ENCODE data around the gene PIEZO2. TPM values are rescaled to one million over a fixed set of nuclear protein-coding genes. Genes with fewer than 3 reads are reported as not detected.

Gene PIEZO2
- total RNA-seq, 1 donor from 2014 or later: 0.11 TPM

DNA sequence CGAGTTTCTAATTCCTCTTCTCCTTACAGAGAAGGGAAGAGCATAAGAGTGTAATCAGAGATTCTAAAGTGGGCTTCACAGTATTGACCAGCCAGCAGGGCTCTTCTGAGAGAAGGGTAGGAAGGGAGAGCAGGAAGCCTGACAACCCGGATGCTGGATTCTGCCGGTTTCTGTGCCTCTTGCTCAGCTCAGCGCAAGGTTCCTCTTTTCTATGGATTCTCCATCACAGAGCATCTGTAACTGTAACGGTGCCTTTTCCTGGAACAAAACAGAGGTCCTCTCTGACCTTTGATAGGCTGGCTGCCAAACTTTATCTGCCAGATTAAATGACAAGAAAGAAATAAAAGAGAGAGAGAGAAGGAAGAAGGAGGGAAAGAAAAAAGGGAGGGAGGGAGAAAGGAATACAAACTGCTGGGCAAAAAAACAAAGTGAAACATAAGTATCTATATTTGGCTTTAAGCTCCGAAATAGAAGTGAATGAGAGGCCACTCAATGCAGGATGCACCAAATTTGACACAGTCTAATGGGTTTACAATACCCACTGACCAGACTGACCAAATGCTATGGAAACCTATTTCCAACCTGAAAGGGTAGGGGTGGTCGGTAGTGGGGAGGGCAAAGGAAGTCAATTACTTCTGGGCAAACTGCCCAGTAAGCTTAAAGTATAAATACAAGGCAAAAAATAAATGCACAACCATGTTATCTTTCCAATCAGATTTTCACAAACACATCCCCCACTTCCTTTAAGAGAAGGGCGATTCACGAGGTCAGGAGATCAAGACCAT is 59.2 kb downstream of the PIEZO2 start:
- intact Hi-C loops (cut with DNase I): no loop called here
- no peak for ATAC-seq
- DNase-seq (ENCODE audit: missing footprints): no peak

DNA sequence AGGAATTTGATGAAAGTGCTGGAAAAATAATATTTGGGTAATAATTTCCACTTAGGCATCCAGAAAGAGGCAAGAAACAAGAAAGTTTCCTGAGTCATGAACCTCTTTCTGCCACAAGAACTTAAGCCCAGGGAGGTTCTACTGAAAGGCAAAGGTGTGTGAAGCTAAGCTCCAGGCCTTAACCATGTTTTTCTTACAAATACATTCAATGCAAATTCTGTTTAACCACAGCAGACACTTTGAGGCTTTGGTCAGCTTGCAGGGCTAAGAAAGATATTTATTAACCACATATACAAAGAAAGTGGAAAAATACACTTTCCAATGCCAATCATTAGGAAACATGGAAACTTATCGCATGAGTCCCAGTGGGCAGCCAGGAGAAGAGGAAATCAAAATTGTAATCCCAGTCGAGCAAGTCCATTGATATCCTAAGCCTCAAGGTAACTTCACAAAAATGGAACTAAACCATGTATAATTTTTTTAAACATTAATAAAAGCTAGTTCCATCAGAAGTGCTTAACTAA is 68.3 kb downstream of the PIEZO2 start:
- DNase-seq (ENCODE audit: missing footprints) (no peak), ATAC-seq (no peak)
- intact Hi-C loops (cut with DNase I): no loop called here

DNA sequence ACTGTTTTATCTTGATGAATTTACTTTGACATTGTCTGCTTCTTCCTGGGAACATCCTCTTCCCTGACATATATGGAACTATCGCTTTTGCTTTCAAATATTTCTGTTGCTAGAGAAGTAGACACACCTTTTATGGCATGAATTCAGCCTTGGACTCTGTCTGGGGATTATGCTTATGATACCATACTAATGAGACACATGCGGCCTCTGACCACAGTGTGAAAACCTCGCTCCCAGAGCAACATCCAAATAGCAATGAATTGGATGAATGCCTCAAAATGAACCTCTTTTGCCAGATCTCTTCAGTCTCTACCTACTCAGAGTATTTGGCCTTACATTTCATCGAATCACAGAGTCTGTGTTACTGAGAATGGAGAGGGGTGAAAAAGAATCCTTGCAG is 70.9 kb downstream of the PIEZO2 start:
- no peak for ATAC-seq
- intact Hi-C loops (cut with DNase I): no loop called here
- no peak for DNase-seq (ENCODE audit: missing footprints)

DNA sequence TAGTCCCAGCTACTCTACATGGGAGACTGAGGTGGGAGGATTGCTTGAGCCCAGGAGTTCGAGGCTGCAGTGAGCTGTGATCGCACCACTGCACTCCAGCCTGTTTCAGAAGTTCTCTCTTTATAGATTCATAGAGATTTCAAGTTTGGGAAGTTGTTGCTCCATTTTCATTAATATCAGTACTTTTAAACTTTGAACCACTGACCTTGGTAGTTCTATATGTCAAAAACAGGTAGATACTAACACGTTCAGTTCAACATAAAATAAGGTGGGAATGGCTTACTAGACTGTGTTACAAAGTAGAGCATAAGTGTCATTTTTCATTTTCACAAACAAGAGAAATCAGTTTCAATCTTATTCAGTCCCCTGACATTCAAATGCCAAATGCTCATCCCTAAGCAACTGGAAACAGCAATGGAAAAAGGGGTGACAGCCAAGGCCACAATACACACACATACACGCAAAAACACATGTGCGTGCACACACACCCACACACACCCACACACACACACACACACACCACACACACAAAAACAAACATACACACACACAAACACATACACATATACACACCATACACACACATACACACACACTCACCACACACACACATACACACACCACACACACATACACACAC is 71.7 kb downstream of the PIEZO2 start:
- ATAC-seq (no peak), DNase-seq (ENCODE audit: missing footprints) (no peak)
- intact Hi-C loops (cut with DNase I): no loop called here

DNA sequence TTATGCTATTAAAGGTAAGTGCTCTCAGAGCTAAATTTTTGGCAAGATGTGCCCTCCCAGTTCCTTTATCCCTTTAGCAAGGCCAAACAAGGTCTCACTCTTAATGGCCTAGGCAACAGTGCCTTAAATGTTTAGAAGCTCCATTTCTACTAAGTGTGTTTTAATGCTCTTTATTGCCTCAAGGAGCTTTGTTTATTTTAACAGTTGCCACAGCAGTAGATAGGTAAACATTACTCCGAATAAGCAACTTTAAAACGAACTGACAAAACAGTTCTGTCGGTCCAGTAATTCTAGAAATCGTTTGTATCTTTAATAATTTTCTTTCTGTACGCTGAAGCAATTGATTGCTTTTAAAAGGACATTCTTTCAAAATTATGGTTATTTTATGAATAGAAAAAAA is 74.5 kb downstream of the PIEZO2 start:
- ATAC-seq (no peak), DNase-seq (ENCODE audit: missing footprints) (no peak)
- intact Hi-C loops (cut with DNase I): no loop called here

DNA sequence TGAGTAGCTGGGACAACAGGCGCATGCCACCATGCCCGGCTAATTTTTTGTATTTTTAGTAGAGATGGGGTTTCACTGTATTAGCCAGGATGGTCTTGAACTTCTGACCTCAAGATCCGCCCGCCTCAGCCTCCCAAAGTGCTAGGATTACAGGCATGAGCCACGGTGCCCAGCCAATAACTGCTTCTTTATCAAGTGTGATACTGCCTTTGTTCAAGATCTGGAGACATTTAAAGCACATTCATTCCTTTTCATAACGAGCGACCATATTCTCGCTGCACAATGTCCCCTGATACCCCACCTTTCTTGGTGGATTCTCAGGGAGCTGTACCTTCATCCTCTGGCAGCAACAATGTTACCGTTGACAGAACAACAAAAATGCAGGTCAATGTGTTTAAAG is 75.4 kb downstream of the PIEZO2 start:
- ATAC-seq (no peak), DNase-seq (ENCODE audit: missing footprints) (no peak)
- intact Hi-C loops (cut with DNase I): no loop called here

DNA sequence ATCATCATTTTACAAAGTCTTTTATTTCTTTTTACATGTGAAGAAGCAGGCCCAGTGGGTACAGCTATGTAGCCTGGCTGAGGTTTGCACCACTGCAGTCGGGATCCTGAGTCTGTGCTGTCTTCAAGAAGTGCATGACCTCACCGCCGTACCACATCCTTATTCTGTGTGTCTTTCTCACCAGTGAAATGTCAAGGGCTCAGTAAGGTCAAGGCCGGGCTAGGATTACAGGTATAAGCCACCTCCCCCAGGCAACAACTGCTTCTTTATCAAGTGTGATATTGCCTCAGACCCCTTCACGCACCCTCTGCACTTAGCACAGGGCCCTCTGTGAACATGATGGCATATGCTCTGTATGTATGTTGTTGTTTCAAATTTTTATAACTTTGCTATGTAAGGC is 76.7 kb downstream of the PIEZO2 start:
- intact Hi-C loops (cut with DNase I): no loop called here

DNA sequence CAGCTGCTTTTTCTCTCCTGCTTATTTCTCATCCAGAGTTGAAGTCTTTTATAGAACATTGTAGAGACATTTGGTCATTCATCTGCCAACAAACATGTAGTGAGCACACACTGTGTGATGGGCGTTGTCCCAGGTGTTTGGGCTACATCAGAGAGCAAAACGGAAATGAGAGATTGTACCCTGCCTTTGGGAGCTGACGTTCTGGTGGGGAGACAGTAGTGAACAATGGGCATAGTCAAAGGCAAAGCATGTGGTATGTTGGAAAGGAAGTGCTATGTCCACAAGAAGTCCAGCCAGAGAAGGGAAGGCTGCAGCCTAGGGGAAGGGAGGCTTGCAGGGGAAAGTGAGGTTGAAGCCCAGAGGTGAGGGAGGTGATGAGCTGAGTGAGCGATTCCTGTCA is 78.1 kb downstream of the PIEZO2 start:
- intact Hi-C loops (cut with DNase I): no loop called here
- no peak for DNase-seq (ENCODE audit: missing footprints)
- ATAC-seq: no peak

More for the DNA sequence above, 76.7 kb downstream of the PIEZO2 start:
- ATAC-seq (no peak), DNase-seq (ENCODE audit: missing footprints) (no peak)

DNA sequence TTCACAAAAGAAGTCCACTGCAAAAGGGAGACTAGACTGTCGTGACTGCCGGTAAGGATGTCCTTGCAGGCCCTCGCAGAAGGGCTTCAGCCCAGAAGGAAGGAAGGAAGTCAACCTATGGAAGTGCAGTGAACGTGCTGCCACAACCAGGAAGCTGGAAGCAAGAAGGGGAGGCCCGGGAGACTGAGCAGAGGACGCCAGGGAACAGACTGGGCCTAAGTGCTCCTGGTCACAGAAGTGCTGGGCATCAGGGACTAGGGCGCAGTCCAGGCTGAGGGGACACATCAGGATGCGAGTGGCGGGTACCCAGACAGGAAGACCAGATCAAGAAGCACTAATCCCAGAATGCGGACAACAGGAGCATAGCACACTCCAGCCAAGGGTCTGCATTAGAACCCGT is 78.8 kb downstream of the PIEZO2 start:
- DNase-seq (ENCODE audit: missing footprints): no peak
- no peak for ATAC-seq
- intact Hi-C loops (cut with DNase I): no loop called here

DNA sequence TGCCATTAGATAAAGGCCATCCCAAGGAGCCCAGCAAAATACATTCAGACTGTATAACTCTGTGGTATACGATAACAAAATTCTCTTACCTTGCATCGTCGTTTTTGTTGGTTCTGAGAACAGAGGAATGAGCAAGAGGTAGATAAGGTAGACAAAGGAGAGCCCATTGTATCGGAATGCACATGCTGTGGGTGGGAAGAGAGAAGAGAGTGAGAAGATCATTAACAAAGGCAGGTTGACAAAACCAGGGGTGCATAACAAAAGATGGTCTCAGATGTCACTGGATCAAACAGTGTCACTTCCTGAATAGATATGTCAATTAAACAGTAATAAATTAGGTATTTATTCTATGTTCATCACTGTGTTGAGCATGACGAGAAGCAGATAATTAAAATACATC is 83.3 kb downstream of the PIEZO2 start:
- ATAC-seq: no peak
- intact Hi-C loops (cut with DNase I): no loop called here
- DNase-seq (ENCODE audit: missing footprints): no peak

DNA sequence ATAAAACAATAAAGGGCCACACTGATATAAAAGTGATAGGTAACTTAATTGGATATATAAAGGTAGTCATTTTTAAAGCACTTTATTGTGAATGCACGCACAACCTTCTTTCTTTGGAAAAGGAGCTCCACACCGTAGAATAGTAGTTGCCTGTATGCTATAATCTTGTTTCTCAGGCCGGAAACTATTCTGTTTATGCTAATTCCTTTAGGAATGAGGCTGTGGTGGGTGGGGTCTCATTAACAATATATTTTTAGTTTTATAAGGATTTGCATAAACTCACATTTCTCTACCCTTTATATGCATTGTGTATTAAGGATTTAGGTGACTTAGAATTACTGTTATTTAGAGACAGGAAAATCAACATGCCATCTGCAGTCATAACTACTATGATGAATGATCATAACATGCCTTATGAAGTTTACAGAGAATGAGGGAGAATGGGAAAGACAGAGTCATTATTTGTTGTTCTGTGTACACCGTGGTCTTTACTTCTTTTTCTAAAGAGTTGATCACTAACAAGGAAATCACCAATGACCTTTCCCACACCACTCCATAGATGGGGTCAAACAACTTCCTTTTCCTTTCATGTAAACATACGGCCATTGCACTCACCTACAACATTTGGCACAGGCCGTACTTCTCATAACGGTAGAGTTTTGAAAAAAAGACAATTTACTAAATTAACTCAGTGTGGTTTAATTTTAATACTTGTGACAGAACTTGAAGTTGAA is 84.5 kb downstream of the PIEZO2 start:
- no peak for ATAC-seq
- intact Hi-C loops (cut with DNase I): no loop called here

DNA sequence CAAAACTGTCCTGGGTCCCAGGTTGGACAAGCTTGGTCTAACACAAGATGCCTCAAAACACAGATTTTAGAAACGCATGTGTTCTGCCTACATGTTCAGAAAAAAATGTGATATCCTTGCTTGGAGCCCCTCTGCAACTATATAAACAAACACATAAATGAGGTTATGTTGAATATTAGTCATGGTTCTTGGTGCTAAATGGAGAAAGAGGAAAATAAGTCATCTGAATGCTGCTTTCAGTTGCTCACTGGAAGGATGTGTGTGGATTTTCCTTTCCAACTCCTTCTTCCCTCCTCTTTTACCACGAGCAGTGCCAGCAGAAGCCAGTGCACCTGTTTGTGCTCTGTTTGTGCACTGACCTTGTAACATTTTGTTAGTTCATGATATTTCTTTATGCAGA is 85.3 kb downstream of the PIEZO2 start:
- DNase-seq (ENCODE audit: missing footprints) (no peak), ATAC-seq (no peak)
- intact Hi-C loops (cut with DNase I): no loop called here

More for the DNA sequence above, 84.5 kb downstream of the PIEZO2 start:
- DNase-seq (ENCODE audit: missing footprints): no peak

DNA sequence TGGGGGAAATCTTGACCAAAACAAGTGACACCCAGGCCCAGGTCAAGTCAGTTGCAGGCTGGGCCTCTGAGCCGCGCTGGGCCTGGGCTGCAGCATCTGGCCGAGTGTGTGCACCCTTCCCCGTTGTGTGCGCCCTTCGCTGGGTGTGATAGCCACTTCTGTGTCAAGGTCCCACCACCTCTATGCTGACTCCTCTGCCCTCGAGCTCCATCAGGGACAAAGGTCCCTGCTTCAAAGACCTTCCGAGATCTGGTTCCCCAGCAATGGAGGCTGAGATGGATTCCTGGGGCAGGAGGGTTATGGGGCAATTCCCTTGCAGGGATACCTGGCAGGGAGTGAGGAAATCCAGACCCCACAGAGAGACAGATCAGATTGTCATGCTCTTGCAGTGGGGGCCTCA is 93.6 kb downstream of the PIEZO2 start:
- DNase-seq (ENCODE audit: missing footprints): no peak
- intact Hi-C loops (cut with DNase I): no loop called here
- no peak for ATAC-seq

DNA sequence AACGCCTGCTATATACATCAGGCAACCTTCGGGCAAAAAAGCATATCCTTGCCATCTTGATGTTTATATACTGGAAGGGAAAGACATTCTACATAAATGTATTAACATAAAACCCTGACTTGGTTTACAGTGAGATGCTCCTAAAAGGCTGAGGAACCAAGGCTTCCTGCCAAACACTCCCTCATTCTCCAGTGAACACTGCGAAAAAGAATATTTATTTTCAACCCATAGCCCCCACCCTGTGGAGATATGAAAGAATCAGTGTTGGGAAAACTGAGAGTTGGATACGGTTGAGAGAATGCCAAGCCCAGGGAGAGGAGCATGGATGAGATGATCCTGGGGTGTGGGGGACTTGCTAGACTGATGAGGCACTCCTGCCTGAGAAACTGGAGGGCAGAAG is 94.9 kb downstream of the PIEZO2 start:
- no peak for DNase-seq (ENCODE audit: missing footprints)
- intact Hi-C loops (cut with DNase I): no loop called here
- no peak for ATAC-seq

DNA sequence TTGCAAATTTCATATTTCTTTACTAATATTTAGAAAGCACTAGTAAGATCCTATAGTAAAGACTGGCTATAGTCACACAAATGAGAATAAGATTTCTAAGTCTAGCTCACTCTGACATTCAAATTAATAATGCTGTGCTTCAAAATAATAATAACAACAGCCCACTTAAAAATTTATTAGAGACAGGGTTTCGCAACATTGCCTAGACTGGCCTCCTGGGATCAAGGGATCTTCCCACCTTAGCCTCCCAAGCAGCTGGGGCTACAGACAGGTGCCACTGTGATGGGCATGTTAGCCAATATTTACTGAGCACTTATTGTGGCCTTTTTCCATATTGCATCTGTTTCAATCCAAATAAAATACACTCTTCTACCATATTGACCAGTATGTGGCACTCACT is 96.1 kb downstream of the PIEZO2 start:
- intact Hi-C loops (cut with DNase I): no loop called here
- no peak for ATAC-seq
- no peak for DNase-seq (ENCODE audit: missing footprints)

DNA sequence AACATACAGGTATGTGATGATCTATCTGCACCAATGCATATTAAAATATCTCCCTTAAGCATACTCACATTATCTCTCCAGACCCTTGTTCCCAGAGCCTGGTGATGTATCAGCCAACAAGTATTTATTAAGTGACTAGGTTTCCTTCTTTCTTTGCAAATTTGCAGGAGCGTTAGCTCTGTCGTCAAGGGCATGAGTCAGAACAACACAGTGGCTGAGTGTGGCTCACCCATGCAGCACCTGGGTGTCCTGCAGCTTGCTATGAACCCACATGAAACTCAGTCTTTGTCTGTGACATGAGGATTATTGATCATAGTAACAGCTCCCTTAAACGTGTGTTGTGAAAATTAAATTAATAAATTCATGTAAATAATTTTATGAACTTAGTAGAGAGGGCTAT is 96.6 kb downstream of the PIEZO2 start:
- intact Hi-C loops (cut with DNase I): no loop called here

DNA sequence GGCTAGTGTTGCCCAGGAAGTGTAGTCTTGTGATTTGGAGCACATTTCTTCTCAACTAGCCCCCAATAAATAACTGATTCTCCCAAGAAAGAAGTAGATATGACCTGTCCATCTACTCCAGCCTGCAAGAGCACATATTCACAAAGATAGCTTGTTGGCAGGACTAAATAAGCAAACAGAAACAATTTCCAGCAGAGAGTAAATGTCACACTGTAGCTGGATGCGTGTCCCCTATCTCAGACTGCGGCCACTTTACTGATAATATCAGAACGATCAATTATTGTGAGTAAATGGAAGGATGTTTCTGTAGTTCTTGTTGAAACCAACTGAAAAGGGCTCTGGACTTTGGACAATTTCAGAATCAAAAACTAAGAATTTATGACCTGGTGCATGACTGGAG is 97.9 kb downstream of the PIEZO2 start:
- intact Hi-C loops (cut with DNase I): no loop called here
- DNase-seq (ENCODE audit: missing footprints): no peak
- no peak for ATAC-seq

More for the DNA sequence above, 96.6 kb downstream of the PIEZO2 start:
- ATAC-seq (no peak), DNase-seq (ENCODE audit: missing footprints) (no peak)

DNA sequence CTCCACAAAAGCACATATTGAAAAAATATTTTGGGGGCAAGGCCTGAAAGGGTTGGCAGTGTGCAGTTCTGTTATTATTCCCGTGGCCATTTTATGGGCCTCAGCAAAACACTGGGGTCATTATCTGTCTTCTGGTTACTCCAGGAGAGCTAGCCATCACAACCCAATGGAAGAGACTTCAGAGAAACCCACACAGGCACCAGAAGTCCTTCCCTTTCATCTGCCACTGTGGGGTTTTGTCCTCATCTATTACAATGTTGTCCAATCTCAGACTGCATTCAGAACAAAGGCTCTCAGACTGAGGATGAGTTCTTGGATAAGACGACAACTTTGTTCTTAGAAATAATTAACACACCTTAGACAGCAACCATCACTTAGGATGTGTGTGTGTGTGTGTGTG is 98.4 kb downstream of the PIEZO2 start:
- DNase-seq (ENCODE audit: missing footprints) (no peak), ATAC-seq (no peak)
- intact Hi-C loops (cut with DNase I): no loop called here

DNA sequence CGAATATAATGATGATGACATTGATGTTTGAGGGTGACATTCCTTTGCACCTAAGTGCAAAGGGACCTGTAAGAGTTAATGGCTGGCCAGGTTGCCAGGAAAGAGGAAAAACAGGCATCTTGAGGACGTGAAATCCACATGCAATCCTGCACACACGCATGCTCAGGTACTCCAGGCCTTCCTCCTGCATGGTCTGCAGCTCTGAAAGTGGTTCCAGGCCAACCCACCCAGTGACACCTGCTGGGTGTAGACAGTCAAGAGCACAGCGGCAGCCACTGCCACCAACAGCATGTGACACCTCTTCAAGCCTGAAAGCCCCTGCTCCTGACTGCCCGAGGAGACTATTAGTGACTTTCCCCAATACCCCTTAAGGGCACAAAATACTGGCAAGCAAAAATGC is 101.6 kb downstream of the PIEZO2 start:
- intact Hi-C loops (cut with DNase I): loop anchor here (10.0 kb wide), 1 partner anchor 263 kb away; no protein-coding TSS in a partner anchor
- no peak for ATAC-seq
- DNase-seq (ENCODE audit: missing footprints): no peak

DNA sequence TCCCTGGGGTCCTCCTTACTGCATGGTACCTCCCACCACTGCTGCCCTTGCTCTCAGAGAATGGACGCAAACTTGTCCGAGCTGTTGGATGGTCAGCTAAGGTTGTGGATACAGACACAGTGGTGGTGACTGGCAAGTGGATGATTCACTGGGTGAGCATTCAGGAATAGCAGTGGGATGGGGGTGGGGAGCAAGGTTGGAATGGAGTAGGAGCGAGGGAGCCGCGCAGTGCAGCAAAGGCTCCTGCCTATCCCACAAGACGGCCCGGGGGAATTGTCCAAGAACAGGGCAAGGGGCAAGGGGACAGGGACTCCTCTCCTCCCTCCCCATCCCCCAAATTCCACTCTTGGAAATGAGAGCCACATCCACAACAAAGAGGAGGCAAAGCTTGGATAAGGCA is 102.2 kb downstream of the PIEZO2 start:
- intact Hi-C loops (cut with DNase I): loop anchor here (10.0 kb wide), 1 partner anchor 262 kb away; no protein-coding TSS in a partner anchor
- ATAC-seq (peak; percentile 13), DNase-seq (ENCODE audit: missing footprints) (no peak)
